Neural cell (in vitro differentiated cells): Measurements from ENCODE around the gene ADTRP. TPM values are rescaled to one million over a fixed set of nuclear protein-coding genes. Genes with fewer than 3 reads are reported as not detected.

Source experiments
- H2AFZ ChIP-seq: fragments of 200-600, 300-800 bp; sonication (generic), shearing (Covaris generic); 2 replicates; pipeline ENCODE4 v1.6.0; 2014; ENCODE audit warnings: low read depth, mild to moderate bottlenecking, antibody characterized with exemption, low read length, moderate library complexity
- H3F3A ChIP-seq: fragments of 200-600 bp; shearing (Covaris generic); 2 replicates; pipeline ENCODE4 v1.6.1; 2016; ENCODE audit warnings: mild to moderate bottlenecking, moderate library complexity, mixed read lengths, antibody characterized with exemption, low read length; ENCODE audit not compliant: insufficient read depth, poor library complexity, severe bottlenecking
- H3K27ac ChIP-seq: fragments of 200-600, 300-800 bp; sonication (generic), shearing (Covaris generic); 2 replicates; pipeline ENCODE4 v1.5.1; 2014; ENCODE audit warnings: mild to moderate bottlenecking, low read length, moderate library complexity
- H3K27me3 ChIP-seq: fragments of 300-800, 200-600 bp; sonication (generic), shearing (Covaris generic); 2 replicates; pipeline ENCODE4 v1.6.0; 2014; ENCODE audit warnings: mild to moderate bottlenecking, low read depth, low read length, moderate library complexity; ENCODE audit not compliant: insufficient read depth
- H3K36me3 ChIP-seq: fragments of 300-800, 200-600 bp; sonication (generic), shearing (Covaris generic); 2 replicates; pipeline ENCODE4 v1.5.1; 2014; ENCODE audit warnings: mild to moderate bottlenecking, antibody characterized with exemption, low read length, moderate library complexity; ENCODE audit not compliant: insufficient read depth
- H3K4me2 ChIP-seq: fragments of 300-800, 200-600 bp; sonication (generic), shearing (Covaris generic); 2 replicates; pipeline ENCODE4 v1.6.0; 2014; ENCODE audit warnings: mild to moderate bottlenecking, low read length
- H3K4me3 ChIP-seq: fragments of 300-800, 200-600 bp; sonication (generic), shearing (Covaris generic); 2 replicates; pipeline ENCODE4 v1.5.1; 2014; ENCODE audit warnings: mild to moderate bottlenecking, low read length, moderate library complexity
- H3K79me2 ChIP-seq: fragments of 200-600 bp; shearing (Covaris generic); replicated peaks from 2 replicates; pipeline ENCODE4 v1.6.0; 2014; ENCODE audit warnings: mild to moderate bottlenecking, low read length, moderate library complexity; ENCODE audit not compliant: insufficient read depth
- H3K9ac ChIP-seq: fragments of 300-800, 200-600 bp; sonication (generic), shearing (Covaris generic); 2 replicates; pipeline ENCODE4 v1.6.1; 2016; ENCODE audit warnings: mild to moderate bottlenecking, low read length, mixed read lengths
- H3K9me2 ChIP-seq: fragments of 200-600 bp; shearing (Covaris generic); 2 replicates; pipeline ENCODE4 v1.6.1; 2016; ENCODE audit warnings: mild to moderate bottlenecking, low read length, mixed read lengths; ENCODE audit not compliant: insufficient read depth
- H3K9me3 ChIP-seq: fragments of 200-600, 300-800 bp; sonication (generic), shearing (Covaris generic); 2 replicates; pipeline ENCODE4 v1.6.1; 2016; ENCODE audit warnings: mild to moderate bottlenecking, mixed run types, low read length, moderate library complexity, mixed read lengths
- H4K20me1 ChIP-seq: fragments of 200-600 bp; shearing (Covaris generic); 2 replicates; pipeline ENCODE4 v1.6.1; 2016; ENCODE audit warnings: mild to moderate bottlenecking, mixed run types; ENCODE audit not compliant: insufficient read depth
- EP300 ChIP-seq: fragments of 450-650 bp; conservative IDR thresholded peaks from 2 replicates; pipeline ENCODE4 v1.6.1; 2014; ENCODE audit warnings: antibody characterized with exemption, mild to moderate bottlenecking, moderate library complexity; ENCODE audit not compliant: poor library complexity, severe bottlenecking
- EZH2 ChIP-seq: fragments of 200-600, 300-800 bp; shearing (Covaris generic), sonication (generic); IDR thresholded peaks from 2 replicates; pipeline ENCODE4 v1.6.1; 2014; ENCODE audit warnings: antibody characterized with exemption, low read length, borderline replicate concordance, mild to moderate bottlenecking; ENCODE audit not compliant: insufficient read depth, poor library complexity, severe bottlenecking
- MXI1 ChIP-seq: fragments of 450-650 bp; conservative IDR thresholded peaks from 2 replicates; pipeline ENCODE4 v1.6.1; 2014; ENCODE audit warnings: antibody characterized with exemption, mild to moderate bottlenecking; ENCODE audit not compliant: poor library complexity, severe bottlenecking
- POLR2AphosphoS5 ChIP-seq: IDR thresholded peaks from 2 replicates; pipeline ENCODE4 v1.6.1; 2012
- RAD21 ChIP-seq: fragments of 450-650 bp; conservative IDR thresholded peaks from 2 replicates; pipeline ENCODE4 v1.6.1; 2014; ENCODE audit warnings: antibody characterized with exemption, mild to moderate bottlenecking, moderate library complexity
- SMC3 ChIP-seq: fragments of 450-650 bp; conservative IDR thresholded peaks from 2 replicates; pipeline ENCODE4 v1.6.1; 2014; ENCODE audit warnings: antibody characterized with exemption, mild to moderate bottlenecking, moderate library complexity; ENCODE audit not compliant: poor library complexity
- TAF1 ChIP-seq: IDR thresholded peaks from 2 replicates; pipeline ENCODE4 v1.6.1; 2012; ENCODE audit warnings: low read depth
- polyA plus RNA-seq: library from polyadenylated mRNA; depleted of rRNA; stranded (reverse); fragments of >200 nt; gene quantifications from 2 replicates; pipeline ENCODE4 v1.2.3, GENCODE V29; 2014
- TF ChIP-seq, protein P1 (sequence below): fragments of 450-650 bp; IDR thresholded peaks from 2 replicates; pipeline ENCODE4 v1.5.1; 2014; ENCODE audit warnings: antibody characterized with exemption, mild to moderate bottlenecking, moderate library complexity; ENCODE audit not compliant: poor library complexity, severe bottlenecking
- TF ChIP-seq, protein P2 (sequence below): IDR thresholded peaks from 2 replicates; pipeline ENCODE4 v1.6.1; 2012; ENCODE audit warnings: borderline replicate concordance

Gene ADTRP
- polyA plus RNA-seq, 1 donor from 2014 or later: not detected

DNA sequence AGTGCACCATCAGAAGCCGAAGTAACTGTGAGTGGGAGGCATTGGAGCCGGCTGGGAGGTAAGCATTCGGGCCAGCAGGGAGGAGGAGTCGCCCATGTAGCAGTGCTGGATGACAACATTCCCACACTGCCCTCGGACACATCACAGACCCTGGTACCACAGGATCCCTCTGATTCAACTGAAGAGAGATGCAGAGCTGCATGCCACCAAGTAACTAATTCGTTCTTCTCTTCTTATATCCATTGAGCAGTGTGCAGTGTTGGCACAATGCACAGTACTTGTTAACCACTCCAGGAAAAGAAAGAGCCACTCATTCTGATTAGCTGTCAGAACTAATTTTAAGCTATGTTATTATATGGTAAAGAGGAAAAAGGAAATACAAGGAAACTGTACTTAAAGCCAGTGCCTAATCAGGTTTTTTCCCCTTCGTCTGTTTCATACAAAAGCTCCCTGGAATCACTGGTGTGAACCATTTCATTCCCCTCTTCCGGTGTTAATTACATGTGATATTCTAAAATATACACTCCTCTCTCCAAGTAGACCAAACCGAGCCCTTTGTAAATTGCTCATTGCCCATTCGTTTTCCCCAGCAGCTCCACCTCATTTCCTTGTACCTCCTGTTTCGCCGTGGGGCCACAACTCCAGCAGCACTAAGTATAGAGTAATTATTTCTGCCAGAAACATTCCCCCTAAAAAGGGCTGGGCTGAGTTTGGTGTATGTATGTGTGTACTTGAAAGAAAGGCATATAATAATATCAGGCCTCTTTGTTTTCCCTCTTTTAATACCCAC is 32.4 kb upstream of the ADTRP start:
- TF ChIP-seq, protein P1, sequence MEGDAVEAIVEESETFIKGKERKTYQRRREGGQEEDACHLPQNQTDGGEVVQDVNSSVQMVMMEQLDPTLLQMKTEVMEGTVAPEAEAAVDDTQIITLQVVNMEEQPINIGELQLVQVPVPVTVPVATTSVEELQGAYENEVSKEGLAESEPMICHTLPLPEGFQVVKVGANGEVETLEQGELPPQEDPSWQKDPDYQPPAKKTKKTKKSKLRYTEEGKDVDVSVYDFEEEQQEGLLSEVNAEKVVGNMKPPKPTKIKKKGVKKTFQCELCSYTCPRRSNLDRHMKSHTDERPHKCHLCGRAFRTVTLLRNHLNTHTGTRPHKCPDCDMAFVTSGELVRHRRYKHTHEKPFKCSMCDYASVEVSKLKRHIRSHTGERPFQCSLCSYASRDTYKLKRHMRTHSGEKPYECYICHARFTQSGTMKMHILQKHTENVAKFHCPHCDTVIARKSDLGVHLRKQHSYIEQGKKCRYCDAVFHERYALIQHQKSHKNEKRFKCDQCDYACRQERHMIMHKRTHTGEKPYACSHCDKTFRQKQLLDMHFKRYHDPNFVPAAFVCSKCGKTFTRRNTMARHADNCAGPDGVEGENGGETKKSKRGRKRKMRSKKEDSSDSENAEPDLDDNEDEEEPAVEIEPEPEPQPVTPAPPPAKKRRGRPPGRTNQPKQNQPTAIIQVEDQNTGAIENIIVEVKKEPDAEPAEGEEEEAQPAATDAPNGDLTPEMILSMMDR: no peak
- TF ChIP-seq TAF1: no peak
- TF ChIP-seq EP300: no peak
- TF ChIP-seq, protein P2, sequence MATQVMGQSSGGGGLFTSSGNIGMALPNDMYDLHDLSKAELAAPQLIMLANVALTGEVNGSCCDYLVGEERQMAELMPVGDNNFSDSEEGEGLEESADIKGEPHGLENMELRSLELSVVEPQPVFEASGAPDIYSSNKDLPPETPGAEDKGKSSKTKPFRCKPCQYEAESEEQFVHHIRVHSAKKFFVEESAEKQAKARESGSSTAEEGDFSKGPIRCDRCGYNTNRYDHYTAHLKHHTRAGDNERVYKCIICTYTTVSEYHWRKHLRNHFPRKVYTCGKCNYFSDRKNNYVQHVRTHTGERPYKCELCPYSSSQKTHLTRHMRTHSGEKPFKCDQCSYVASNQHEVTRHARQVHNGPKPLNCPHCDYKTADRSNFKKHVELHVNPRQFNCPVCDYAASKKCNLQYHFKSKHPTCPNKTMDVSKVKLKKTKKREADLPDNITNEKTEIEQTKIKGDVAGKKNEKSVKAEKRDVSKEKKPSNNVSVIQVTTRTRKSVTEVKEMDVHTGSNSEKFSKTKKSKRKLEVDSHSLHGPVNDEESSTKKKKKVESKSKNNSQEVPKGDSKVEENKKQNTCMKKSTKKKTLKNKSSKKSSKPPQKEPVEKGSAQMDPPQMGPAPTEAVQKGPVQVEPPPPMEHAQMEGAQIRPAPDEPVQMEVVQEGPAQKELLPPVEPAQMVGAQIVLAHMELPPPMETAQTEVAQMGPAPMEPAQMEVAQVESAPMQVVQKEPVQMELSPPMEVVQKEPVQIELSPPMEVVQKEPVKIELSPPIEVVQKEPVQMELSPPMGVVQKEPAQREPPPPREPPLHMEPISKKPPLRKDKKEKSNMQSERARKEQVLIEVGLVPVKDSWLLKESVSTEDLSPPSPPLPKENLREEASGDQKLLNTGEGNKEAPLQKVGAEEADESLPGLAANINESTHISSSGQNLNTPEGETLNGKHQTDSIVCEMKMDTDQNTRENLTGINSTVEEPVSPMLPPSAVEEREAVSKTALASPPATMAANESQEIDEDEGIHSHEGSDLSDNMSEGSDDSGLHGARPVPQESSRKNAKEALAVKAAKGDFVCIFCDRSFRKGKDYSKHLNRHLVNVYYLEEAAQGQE: no peak
- no peak for TF ChIP-seq EZH2
- no peak for TF ChIP-seq MXI1
- no peak for TF ChIP-seq SMC3
- TF ChIP-seq POLR2AphosphoS5: no peak
- TF ChIP-seq RAD21: no peak
- no peaks in the 10 kb centered on the region for H3K9me2 ChIP-seq
- no peaks in the 10 kb centered on the region for H3F3A ChIP-seq
- H3K27me3 ChIP-seq: no peaks in the 10 kb centered on the region
- H3K4me3 ChIP-seq: no peak overlapping the region
- H2AFZ ChIP-seq: no peak overlapping the region
- no peaks in the 10 kb centered on the region for H3K79me2 ChIP-seq
- H3K36me3 ChIP-seq: no peaks in the 10 kb centered on the region
- no peaks in the 10 kb centered on the region for H3K9me3 ChIP-seq
- no peak overlapping the region for H3K9ac ChIP-seq
- H3K27ac ChIP-seq: no peak overlapping the region
- no peak overlapping the region for H3K4me2 ChIP-seq
- no peaks in the 10 kb centered on the region for H4K20me1 ChIP-seq

- no peak overlapping the region for H3K4me3 ChIP-seq
- no peaks in the 10 kb centered on the region for H3K9me3 ChIP-seq
- H2AFZ ChIP-seq: no peak overlapping the region
- TF ChIP-seq SMC3 (no peak), EZH2 (no peak), POLR2AphosphoS5 (no peak), EP300 (no peak), TAF1 (no peak), MXI1 (no peak), RAD21 (no peak)
- TF ChIP-seq, protein P2: no peak
- TF ChIP-seq, protein P1: no peak
- H3K79me2 ChIP-seq: no peaks in the 10 kb centered on the region
- H3K4me2 ChIP-seq: no peak overlapping the region
- H3K36me3 ChIP-seq: no peaks in the 10 kb centered on the region
- H3K27me3 ChIP-seq: no peaks in the 10 kb centered on the region
- H3K9me2 ChIP-seq: no peaks in the 10 kb centered on the region
- no peak overlapping the region for H3K27ac ChIP-seq
- no peaks in the 10 kb centered on the region for H4K20me1 ChIP-seq
- H3K9ac ChIP-seq: no peak overlapping the region
- H3F3A ChIP-seq: no peaks in the 10 kb centered on the region
Measured at GRCh38 chr6:11810039-11810541, 31.5 kb upstream of the ADTRP start.
